Activated naive CD8-positive, alpha-beta T cell treated with anti-CD3 and anti-CD28 coated beads, Interleukin-2, amount 50 U/mL, for 16 hours (primary cell): ENCODE measurements around the gene RFX4.

Source experiments
- DNase-seq: peaks from one replicate; pipeline ENCODE4 v3.0.0-alpha.2; 2020; ENCODE audit warnings: low read depth, low spot score

Gene RFX4

GRCh38 chr12:106764220-106764619, 181.4 kb downstream of the RFX4 start:
- no peak for DNase-seq

- DNase-seq, result no peak
Measured at GRCh38 chr12:106764738-106765137, 181.9 kb downstream of the RFX4 start.

- DNase-seq, result no peak
Measured at GRCh38 chr12:106766393-106766826, 183.6 kb downstream of the RFX4 start.

GRCh38 chr12:106767206-106767605, 184.4 kb downstream of the RFX4 start:
- no peak for DNase-seq

DNA sequence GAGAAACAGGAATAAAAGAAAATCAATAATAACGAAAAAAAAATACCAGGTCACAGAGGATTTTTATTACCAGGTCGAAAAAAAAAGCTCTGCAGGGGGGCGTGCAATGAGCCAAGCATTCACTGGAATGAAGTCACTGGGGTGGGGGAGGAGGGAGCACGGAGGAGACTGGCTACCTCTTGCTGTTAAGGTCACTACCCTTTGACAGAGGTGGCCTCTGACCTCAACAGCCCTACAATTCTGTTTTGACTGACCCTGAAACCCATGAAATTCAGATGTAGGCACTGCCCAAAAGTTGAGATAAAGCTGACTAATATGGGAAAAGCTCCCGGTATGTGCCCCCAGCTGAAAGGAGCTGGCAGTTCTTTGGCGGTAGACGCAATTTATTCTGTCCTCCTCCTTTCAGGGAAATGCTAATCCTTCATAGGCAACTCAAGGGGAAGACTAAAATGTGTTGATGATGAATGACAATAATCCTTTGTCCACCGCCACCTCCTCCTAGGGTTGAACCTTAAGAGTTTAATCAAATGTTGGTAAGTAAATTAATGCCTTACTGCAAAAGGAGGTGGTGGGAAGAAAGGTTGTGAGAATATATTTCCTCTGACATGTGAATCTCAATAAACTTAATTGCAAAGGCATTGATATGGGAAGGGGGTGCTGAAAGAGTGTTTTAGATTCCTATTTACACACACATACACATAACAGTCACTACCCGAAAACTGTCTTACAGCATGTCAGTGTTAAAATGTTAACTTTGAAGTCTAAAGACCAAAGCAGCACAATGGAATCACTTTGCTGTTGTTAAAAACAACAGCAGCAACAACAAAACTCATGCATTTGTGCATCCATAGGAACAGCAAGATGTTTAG, 185.4 kb downstream of the RFX4 start:
- no peak for DNase-seq

GRCh38 chr12:106769078-106769477, 186.3 kb downstream of the RFX4 start:
- no peak for DNase-seq

GRCh38 chr12:106769546-106769945, 186.7 kb downstream of the RFX4 start:
- no peak for DNase-seq

GRCh38 chr12:106771425-106771824, 188.6 kb downstream of the RFX4 start:
- DNase-seq, result no peak

- DNase-seq, result no peak
Measured at GRCh38 chr12:106773286-106774004, 190.6 kb downstream of the RFX4 start.

- DNase-seq, result peak; percentile 45
Measured at GRCh38 chr12:106774005-106774807, 191.4 kb downstream of the RFX4 start, which contains the start of gene RIC8B. RIC8B (plus strand) TSS chr12:106774682; CDS start chr12:106774746, 64 bp downstream.

GRCh38 chr12:106774808-106775524, 192.2 kb downstream of the RFX4 start:
- no peak for DNase-seq

- DNase-seq, result no peak
Measured at GRCh38 chr12:106776897-106777296, 194.1 kb downstream of the RFX4 start.

GRCh38 chr12:106780010-106780631, 197.3 kb downstream of the RFX4 start:
- no peak for DNase-seq

GRCh38 chr12:106782619-106783018, 199.8 kb downstream of the RFX4 start:
- DNase-seq, result no peak

DNA sequence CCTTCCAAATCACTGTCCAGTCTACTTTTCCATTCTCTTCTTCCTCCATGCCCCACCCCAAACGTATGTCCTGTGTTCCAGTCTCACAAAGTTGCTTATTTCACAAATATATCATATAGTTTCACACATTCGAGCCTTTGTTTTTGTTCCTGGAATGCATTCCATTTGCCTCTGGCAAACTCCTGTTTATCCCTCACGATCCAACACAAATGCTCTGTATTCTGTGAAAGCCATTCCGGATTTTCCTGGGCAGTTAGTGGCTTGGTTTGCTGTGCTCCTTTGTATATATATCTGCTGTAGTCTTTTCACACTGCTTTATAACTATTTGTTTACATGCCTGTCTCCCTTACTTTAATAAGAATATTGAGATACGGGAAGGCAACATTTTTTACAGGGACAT, 200.7 kb downstream of the RFX4 start:
- no peak for DNase-seq

GRCh38 chr12:106790020-106790419, 207.2 kb downstream of the RFX4 start:
- no peak for DNase-seq

GRCh38 chr12:106791531-106791930, 208.7 kb downstream of the RFX4 start:
- no peak for DNase-seq

DNA sequence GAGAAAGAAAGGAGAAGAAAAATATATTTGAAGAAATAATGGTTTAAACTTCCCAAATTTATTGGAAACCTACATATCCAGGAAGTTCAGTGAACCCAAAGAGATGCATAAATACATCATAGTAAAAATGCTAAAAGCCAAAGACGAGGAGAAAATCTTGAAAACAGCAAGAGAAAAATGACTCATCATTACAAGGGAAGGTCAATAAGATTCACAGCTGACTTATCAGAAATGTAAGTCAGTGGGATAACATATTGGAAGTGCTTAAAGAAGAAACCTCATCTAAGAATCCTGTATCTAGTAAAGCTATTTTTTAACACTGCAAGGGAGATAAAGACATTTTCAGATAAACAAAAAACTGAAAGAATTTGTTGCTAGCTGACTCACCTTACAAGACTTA, 211.6 kb downstream of the RFX4 start:
- DNase-seq, result no peak

- no peak for DNase-seq
Measured at GRCh38 chr12:106801167-106801708, 218.4 kb downstream of the RFX4 start.

GRCh38 chr12:106801830-106802533, 219.2 kb downstream of the RFX4 start:
- no peak for DNase-seq
